HG02759 (cell line): ENCODE measurements around the gene DYNC1H1.
A peak's percentile ranks its signal among the peaks of the same experiment; 100 is the strongest.

Experiments
- ATAC-seq: cut with Tn5 transposase; IDR thresholded peaks from one replicate; pipeline ENCODE4 v1.9.1; 2021; ENCODE audit warnings: mild to moderate bottlenecking, moderate library complexity; ENCODE audit not compliant: unreplicated experiment

The DYNC1H1 gene

GRCh38 chr14:101964297-101965180 is at the start of gene DYNC1H1:
Gene DYNC1H1 (plus strand): TSS chr14:101964573. CDS start chr14:101964692, 119 bp downstream.
- ATAC-seq: peak; percentile 87

GRCh38 chr14:101915871-101916815 is 48.2 kb upstream of the DYNC1H1 start:
- no peak for ATAC-seq

GRCh38 chr14:101916816-101917412 is 47.5 kb upstream of the DYNC1H1 start:
- ATAC-seq: no peak

- ATAC-seq: no peak
These were observed 46.9 kb upstream of the DYNC1H1 start for GRCh38 chr14:101917413-101918017.

GRCh38 chr14:101918065-101918989 is 46.0 kb upstream of the DYNC1H1 start:
- ATAC-seq: no peak

GRCh38 chr14:101920271-101920670 is 44.1 kb upstream of the DYNC1H1 start:
- ATAC-seq: no peak

GRCh38 chr14:101922866-101923265 is 41.5 kb upstream of the DYNC1H1 start:
- no peak for ATAC-seq

GRCh38 chr14:101925152-101925551 is 39.2 kb upstream of the DYNC1H1 start:
- no peak for ATAC-seq

GRCh38 chr14:101926085-101926484 is 38.3 kb upstream of the DYNC1H1 start:
- no peak for ATAC-seq

- ATAC-seq: no peak
These were observed 37.8 kb upstream of the DYNC1H1 start for GRCh38 chr14:101926620-101927019.

- no peak for ATAC-seq
These were observed 36.5 kb upstream of the DYNC1H1 start for GRCh38 chr14:101927859-101928258.

GRCh38 chr14:101928415-101928841 is 35.9 kb upstream of the DYNC1H1 start:
- no peak for ATAC-seq

- ATAC-seq: no peak
These were observed 35.3 kb upstream of the DYNC1H1 start for GRCh38 chr14:101929096-101929495.

GRCh38 chr14:101929946-101930345 is 34.4 kb upstream of the DYNC1H1 start:
- no peak for ATAC-seq

GRCh38 chr14:101932673-101933072 is 31.7 kb upstream of the DYNC1H1 start:
- no peak for ATAC-seq

GRCh38 chr14:101933209-101933608 is 31.2 kb upstream of the DYNC1H1 start:
- ATAC-seq: no peak

- ATAC-seq: no peak
These were observed 29.7 kb upstream of the DYNC1H1 start for GRCh38 chr14:101934601-101935150.

- ATAC-seq: no peak
These were observed 26.2 kb upstream of the DYNC1H1 start for GRCh38 chr14:101937926-101938767.
